Ovary (tissue), 3 donors: ENCODE data around the gene OR8B8.

Experiments used
- CTCF ChIP-seq, 3 donors: fragments of 450-650 bp in 2 of 3; fragments of 200-600 bp in 1 of 3; IDR thresholded peaks; one replicate each; pipeline versions ENCODE4 v1.5.1 to v1.8.0; 2016 to 2022; ENCODE audit warnings: antibody characterized with exemption in 3 of 3, mild to moderate bottlenecking in 1 of 3
- POLR2A ChIP-seq: fragments of 450-650 bp; IDR thresholded peaks from one replicate; pipeline ENCODE4 v1.6.1; 2017; ENCODE audit warnings: antibody characterized with exemption, mild to moderate bottlenecking, moderate library complexity
- donor health status: DM: no; HTN: no; CAD: no.

GRCh38 chr11:124454552-124454951 lies 9.1 kb upstream of the OR8B8 start:
- no peak for TF ChIP-seq CTCF (IDR thresholded peaks at IDR 0.05)
- TF ChIP-seq POLR2A, result no peak
